Measurements from ENCODE around the gene APPBP2.
A peak's percentile ranks its signal among the peaks of the same experiment; 100 is the strongest.
"Not testable (repeated sequence)": the region's sequence is repeated elsewhere in the genome, so short reads cannot be mapped to it uniquely, and the experiment has no call there.

Gene APPBP2

DNA sequence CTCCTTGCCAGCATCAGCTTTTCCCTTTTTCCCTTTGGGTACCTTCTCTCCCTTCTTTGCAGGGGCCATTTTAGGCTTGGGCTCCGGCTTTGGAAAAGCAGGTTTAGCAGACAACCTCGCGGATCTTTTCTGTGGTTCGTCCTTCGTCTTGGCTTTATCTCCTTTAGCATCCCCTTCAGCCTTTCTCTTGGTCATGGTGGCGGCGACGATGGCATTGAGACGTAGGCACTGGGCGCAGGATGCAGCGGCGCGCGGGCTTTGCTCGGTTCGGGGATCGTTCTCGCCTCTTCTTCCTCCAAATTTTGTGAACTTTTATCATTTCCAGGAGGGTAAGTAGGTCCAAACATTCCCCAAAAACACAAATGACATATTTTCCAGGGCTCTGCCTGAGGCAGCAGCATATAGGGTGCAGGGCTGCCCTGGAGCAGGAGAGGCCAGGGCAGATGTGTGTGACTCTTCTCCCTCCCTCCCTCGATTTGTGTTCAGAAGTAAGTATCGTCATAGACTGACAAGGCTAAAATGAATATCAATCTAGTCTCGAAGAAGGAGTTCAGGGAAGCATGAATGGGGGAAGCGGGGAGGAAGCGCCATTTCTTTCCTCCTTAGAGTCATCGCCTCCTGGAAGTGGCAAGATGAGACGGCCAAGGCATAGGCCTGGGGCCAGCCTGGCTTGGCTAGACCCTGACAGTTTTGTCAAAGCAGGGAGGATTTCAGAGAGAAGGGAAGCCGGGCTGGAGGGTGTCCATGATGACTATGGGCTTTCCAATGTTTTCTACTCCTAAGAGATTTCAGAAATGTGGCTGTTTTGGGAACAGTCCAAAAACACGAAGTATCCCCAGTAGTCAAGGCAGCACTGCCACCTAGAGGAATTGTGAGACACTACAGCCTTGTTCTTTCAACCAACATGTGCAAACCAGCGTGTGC, 90.5 kb downstream of the APPBP2 start:
- DNase-seq (ENCODE audit: low spot score): peak; percentile 90

- DNase-seq (ENCODE audit: low spot score): not testable (repeated sequence)
Measured at GRCh38 chr17:60433021-60433997, 92.7 kb downstream of the APPBP2 start.

DNA sequence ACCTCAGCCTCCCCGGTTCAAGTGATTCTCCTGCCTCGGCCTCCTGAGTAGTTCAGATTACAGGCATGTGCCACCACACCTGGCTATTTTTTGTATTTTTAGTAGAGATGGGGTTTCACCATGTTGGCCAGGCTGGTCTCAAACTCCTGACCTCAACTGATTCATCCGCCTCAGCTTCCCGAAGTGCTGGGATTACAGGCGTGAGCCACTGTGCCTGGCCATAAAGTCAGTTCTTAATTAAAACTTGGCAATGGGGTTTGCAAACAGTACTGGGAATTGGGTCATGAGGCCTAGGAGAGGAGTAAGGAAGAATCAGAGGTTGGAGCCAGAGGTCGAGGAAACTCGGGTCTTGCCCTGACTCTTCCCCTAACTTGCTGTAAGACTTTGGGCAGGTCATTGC, 95.5 kb downstream of the APPBP2 start:
- DNase-seq (ENCODE audit: low spot score): not testable (repeated sequence)

DNA sequence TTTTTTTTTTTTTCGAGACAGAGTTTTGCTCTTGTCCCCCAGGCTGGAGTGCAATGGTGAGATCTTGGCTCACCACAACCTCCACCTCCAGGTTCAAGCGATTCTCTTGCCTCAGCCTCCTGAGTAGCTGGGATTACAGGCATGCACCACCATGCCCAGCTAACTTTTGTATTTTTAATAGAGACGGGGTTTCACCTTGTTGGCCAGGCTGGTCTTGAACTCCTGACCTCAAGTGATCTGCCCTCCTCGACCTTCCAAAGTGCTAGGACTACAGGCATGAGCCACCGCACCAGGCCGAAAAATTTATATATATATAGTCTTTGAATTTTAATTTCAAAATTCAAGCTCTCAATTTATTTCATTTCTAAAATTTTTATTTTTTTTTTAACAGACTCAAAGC, 97.6 kb downstream of the APPBP2 start:
- not testable (repeated sequence) for DNase-seq (ENCODE audit: low spot score)

DNA sequence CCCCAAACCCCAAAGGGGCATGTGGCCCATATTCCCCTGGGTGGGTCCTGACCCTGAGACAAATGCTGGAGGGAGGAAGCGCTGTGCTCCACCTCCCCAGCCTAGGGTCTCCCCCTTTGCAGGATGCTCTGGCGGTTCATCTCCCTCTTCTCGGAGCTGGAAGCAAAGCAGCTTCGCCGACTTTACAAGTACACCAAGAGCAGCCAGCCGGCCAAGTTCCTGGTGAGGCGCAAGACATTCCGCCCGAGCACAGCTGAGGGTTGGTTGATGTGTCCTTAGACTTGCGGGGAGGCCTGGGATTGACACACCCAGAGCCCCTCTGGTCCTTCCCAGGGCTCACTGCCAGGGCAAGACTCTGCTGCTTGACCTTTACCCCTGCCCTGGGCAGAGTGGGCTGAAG, 99.4 kb downstream of the APPBP2 start:
- no peak for DNase-seq (ENCODE audit: low spot score)

GRCh38 chr17:60425626-60426025, 100.4 kb downstream of the APPBP2 start:
- DNase-seq (ENCODE audit: low spot score): no peak

DNA sequence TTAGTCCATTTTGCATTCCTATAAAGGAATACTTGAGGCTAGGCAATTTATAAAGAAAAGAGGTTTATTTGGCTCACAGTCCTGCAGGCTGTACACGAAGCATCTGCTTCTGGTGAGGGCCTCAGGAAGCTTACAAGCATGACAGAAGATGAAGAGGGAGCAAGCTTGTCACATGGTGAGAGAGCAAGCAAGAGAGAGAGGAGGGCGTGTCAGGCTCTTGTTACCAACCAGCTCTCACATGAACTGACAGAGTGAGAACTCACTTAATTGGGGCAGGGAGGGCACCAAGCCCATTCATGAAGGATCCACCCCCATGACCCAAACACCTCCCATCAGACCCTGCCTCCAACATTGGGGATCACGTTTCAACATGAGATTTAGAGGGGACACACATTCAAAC, 102.2 kb downstream of the APPBP2 start:
- DNase-seq (ENCODE audit: low spot score): no peak

DNA sequence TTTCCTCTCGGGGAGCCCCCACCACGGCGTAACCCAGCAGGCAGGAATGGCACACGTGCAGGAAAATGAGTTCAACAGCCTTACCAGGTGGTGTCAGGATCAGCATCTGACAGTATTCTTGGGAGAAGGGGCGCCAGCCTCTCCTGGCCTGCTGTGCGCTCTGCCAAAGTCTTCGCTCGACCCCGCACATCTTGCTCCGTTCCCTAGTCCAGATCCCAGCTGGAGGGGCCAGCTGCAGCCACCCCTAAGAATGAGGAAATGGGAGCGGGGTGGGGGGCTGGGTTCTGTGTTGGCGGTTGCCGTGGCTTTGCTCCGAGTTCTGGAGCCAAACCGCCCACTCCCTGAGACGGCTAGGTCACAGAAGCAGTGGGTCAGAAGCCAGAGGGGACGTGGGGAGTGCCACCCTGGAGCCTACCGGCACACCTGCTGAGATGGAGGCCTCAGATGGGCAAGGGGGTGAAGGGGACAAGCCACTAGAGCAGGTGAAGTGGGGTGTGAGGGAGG, 103.8 kb downstream of the APPBP2 start, which contains the start of gene CHCT1:
CHCT1 (plus strand) TSS at position 328 of the 504 bp plus-strand sequence; CDS start at position 432, 104 bp downstream.
- DNase-seq (ENCODE audit: low spot score): no peak

DNA sequence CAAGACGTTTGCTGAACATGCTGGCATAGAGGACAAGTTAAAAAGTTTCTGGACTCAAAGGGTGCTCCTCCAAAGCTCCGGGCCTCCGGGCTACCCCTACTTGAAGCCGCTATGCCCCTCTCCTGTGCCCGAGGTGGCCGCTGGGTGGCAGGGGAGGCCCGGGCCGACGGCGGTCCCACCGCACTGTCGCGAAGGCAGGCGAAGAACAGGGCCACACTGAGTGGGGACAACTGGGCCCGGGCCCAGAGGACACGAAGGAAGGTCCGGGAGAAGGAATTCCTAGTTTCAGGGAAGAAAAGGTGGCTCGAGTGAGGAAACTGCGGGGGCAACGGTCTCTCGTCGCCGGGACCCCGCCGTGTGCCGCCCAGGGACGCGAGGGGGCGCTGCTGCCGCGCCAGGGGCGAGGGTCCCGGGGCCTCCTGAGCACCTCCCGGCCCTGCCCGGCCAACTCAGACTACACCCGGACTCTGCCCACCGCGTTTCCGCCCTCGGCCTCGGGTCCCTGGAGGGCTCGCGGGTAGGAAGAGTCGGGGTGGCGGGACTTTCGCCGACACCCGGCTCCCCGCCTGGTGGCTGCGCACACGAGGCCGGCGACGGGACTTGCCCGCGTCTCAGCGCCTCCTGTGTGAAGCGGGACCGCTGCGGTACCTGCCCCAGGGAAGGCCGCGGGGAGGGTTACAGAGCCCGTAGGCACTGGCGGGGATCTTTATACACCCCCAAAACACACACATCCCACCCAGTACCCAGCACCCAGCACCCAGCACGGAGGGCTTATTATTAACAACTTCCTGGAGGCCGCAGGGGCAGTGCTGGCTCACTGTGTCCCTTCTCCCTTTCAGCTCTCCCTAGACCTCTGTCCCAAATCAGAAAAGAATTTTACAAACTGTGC, 104.5 kb downstream of the APPBP2 start:
- peak; percentile 77 for DNase-seq (ENCODE audit: low spot score)

DNA sequence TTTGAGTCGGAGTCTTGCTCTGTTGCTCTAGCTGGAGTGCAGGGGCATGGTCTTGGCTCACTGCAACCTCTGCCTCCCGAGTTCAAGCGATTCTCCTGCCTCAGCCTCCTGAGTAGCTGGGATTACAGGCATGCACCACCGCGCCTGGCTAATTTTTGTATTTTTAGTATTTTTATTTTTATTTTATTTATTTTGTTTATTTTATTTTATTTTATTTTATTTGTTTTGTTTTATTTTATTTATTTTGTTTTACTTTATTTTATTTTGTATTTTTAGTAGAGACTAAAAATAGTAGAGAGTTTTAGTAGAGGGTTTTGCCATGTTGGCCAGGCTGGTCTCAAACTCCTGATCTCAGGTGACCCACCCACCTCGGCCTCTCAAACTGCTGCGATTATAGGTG, 106.2 kb downstream of the APPBP2 start:
- DNase-seq (ENCODE audit: low spot score): not testable (repeated sequence)

DNA sequence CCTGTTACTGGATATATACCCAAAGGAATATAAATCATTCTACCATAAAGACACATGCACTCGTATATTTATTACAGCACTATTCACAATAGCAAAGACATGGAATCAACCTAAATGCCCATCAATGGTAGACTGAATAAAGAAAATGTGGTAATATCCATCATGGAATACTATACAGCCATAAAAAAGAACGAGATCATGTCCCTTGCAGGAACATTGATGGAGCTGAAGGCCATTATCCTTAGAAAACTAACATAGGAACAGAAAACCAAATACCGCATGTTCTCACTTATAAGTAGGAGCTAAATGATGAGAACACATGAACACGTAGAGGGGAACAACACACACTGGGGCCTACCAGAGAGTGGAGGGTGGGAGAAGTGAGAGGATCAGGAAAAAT, 107.0 kb downstream of the APPBP2 start:
- DNase-seq (ENCODE audit: low spot score): not testable (repeated sequence)

GRCh38 chr17:60416368-60416925, 109.6 kb downstream of the APPBP2 start:
- peak; percentile 92 for DNase-seq (ENCODE audit: low spot score)

DNA sequence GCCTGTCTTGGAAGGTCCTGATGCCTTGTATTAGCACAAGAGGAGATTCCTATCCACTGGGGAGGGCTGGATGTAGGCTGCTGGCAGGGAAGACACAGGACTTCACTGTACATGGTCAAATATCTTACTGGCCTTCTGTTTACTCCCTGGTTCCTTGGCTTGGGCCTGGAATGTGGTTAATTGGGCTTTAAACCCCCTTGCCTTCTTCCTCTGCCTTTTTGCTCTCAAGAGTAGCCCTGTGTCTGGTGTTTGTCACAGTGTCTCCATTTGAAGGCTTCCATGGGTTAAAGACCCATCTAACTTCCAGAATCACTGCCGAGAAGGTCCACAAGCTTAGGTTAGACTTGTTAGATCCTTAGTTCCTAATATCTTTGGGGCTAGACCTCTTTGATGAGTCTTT, 110.9 kb downstream of the APPBP2 start:
- no peak for DNase-seq (ENCODE audit: low spot score)

- DNase-seq (ENCODE audit: low spot score): no peak
Measured at GRCh38 chr17:60412701-60413100, 113.3 kb downstream of the APPBP2 start.

- no peak for DNase-seq (ENCODE audit: low spot score)
Measured at GRCh38 chr17:60410001-60410400, 116.0 kb downstream of the APPBP2 start.

DNA sequence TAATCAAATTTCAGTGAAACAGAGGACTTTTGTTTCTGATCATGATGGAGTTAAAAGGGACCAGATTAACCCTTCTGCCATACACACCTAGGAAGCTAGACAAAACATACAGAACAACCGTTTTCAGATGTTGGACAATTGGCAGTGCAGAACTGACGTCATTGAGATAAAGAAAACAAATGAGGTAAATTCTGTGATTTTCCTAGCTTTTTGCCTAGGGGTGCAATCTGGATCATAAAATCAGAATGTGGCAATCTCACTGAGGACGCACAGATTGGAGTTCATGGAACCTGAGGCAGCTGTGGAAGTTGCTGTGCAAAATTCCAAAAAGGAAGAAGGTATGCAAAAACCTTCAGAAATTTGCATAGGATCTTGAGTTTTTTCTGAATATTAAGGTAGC, 119.2 kb downstream of the APPBP2 start:
- no peak for DNase-seq (ENCODE audit: low spot score)

DNA sequence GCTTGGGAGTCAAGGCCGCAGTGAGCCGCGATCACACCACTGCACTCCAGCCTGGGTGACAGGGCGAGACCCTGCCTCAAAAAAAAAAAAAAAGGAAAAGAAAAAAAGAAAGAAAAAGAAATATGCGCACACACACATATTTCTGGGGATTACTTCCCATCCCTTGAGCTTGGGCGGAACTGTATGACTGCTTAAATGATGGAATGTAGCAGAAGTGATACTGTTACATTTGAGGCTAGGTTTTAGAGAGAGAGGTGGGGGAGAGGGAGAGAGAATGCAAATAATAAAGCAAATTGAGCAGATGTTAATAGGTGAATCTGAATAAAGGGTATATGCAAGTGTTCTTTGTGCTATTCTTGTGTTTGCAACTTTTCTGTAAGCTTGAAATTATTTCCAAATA, 122.1 kb downstream of the APPBP2 start:
- no peak for DNase-seq (ENCODE audit: low spot score)

GRCh38 chr17:60403523-60403810, 122.6 kb downstream of the APPBP2 start:
- no peak for DNase-seq (ENCODE audit: low spot score)

GRCh38 chr17:60401819-60402218, 124.2 kb downstream of the APPBP2 start:
- DNase-seq (ENCODE audit: low spot score): no peak

GRCh38 chr17:60398227-60398959, 127.6 kb downstream of the APPBP2 start:
- peak; percentile 37 for DNase-seq (ENCODE audit: low spot score)
